GM12873 (cell line): ENCODE results near the gene FBXW4.

Experiments
- TF ChIP-seq, protein P1 (sequence below): IDR thresholded peaks from 2 replicates; pipeline ENCODE4 v1.5.1; 2012; ENCODE audit warnings: low read depth, mild to moderate bottlenecking, moderate library complexity, low read length, control low read depth; ENCODE audit not compliant: insufficient read depth; ENCODE audit errors: missing control alignments

Gene FBXW4

DNA sequence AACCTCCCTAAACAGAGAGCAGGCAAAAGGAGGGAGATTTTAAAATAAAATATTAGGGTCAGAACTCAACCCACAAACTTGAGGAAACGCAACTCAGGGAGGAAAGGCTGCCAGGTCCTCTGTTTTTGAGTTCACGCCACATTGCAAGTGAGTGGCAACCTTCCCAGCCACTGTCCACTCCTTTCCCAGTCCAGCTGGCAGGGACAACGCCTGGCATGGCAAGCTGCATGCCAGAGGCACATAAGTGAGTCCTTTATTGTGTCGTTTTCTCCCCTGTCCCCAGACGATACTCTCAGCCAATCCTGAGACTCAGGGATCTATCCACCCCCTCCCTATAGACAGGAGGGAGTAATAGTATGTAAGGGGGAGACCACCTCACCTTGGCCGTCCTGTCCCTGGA lies 22.4 kb downstream of the FBXW4 start:
- TF ChIP-seq, protein P1, sequence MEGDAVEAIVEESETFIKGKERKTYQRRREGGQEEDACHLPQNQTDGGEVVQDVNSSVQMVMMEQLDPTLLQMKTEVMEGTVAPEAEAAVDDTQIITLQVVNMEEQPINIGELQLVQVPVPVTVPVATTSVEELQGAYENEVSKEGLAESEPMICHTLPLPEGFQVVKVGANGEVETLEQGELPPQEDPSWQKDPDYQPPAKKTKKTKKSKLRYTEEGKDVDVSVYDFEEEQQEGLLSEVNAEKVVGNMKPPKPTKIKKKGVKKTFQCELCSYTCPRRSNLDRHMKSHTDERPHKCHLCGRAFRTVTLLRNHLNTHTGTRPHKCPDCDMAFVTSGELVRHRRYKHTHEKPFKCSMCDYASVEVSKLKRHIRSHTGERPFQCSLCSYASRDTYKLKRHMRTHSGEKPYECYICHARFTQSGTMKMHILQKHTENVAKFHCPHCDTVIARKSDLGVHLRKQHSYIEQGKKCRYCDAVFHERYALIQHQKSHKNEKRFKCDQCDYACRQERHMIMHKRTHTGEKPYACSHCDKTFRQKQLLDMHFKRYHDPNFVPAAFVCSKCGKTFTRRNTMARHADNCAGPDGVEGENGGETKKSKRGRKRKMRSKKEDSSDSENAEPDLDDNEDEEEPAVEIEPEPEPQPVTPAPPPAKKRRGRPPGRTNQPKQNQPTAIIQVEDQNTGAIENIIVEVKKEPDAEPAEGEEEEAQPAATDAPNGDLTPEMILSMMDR = no peak

DNA sequence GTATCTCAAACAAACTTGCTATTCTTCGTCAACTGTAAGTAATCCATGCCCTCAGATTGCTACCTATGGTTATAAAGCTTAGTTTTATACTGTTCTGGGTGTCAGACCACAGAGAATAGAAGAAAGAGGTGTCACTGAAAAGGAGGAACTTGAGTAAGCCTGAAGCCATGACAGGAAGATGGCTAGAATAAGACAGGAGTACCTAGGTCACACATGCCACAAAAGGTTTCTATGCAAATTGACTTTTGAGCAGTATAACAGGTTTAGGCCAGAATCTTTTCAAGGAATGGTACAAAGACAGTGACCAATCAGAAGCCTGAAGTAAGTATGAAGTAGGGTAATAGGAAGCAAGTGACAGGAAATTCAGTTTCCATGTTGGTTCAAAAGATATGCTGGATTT lies 23.5 kb downstream of the FBXW4 start:
- TF ChIP-seq, protein P1 = no peak

DNA sequence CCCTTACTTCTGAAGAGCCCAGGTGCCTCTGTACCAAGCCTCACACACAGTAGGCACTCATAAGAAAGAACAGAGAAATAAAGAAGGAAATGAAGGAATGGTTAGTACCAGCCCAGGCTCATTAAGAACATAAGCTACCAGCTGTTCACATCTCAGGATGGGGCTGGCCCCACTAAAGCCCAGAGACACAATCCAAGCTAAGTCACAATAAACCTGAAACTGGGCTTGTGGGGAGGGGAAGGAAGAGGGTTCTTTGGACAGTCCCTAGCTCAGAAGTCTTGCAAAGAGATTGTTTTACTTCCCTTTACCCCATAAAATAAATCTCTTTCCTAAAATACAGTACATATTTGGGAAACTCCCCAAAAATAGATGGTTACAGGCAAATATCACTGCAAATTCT lies 24.3 kb downstream of the FBXW4 start:
- TF ChIP-seq, protein P1 = no peak

DNA sequence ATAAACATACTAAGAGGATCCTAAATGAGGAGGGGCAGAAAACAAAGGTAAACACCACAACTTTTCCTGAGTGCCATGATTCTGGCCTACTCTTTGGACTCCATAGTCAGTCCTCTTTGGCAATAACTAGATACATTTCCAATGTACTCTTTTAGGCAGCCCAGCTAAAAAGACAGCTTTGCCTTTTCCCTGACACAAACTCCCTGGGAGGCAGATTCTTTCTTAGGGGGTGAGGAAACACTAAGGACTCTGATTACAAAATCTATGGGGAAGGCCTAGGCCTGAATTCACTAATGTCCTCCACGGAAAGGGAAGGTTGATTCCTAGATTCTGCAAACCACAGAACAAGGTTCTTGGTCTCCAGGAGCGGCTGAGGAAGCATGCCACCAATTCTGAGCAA lies 25.8 kb downstream of the FBXW4 start:
- TF ChIP-seq, protein P1 = no peak

DNA sequence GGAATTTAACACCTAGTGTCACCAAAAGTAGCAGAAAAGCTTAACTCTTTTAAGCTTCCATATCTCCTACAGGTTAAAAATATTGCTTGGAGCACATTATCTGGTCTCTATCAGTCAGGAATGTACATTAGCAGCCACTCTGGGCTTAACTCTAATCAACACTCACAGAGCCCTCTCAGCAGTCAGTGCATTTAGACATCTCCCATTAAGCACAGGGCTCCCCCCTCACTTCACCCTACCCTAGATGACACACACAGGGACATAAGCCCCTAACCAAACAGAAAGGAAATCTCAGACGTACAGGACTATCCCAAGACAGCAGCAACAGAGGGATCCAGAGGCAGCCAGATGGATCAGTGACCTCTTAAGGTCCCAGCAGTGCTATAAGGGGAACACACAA lies 26.4 kb downstream of the FBXW4 start:
- TF ChIP-seq, protein P1 = no peak

DNA sequence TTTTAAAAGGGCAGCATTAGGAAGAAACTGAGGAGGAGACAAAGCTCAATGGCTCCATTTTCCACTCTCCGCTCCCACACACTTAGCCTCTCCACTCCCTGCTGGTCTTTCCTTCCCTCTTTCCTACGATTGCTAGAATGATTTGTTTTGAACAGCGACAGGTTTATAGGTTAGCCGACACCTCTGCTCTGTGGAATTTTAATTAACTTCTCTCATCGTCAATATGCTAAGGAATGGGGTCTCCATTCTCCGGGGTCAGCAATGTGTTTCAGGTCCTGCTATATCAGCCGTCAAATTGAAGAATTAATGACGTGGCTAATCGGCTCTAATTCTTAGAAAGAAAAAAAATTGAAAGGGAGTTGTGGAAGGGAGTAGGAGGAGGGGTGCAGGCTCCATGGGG lies 28.9 kb downstream of the FBXW4 start:
- TF ChIP-seq, protein P1 = no peak

DNA sequence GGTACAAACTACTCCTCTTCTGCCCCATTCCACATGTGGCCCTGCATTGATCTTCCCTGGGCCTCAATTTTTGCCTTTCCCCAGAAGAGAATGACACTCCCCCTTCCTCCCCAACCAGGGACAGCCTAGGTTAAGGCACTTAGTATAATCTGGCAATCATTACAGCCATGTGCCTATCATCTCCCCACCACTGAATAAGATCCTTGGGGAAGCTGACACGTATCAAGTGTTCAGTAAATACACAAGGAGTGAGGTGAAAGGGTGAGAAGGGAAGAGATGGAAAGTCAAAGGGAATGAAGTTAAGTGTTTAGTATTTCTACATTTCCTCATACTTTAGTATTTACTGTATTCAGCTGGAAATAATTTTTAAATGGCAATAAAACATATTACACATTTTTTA lies 31.9 kb downstream of the FBXW4 start:
- TF ChIP-seq, protein P1 = no peak

DNA sequence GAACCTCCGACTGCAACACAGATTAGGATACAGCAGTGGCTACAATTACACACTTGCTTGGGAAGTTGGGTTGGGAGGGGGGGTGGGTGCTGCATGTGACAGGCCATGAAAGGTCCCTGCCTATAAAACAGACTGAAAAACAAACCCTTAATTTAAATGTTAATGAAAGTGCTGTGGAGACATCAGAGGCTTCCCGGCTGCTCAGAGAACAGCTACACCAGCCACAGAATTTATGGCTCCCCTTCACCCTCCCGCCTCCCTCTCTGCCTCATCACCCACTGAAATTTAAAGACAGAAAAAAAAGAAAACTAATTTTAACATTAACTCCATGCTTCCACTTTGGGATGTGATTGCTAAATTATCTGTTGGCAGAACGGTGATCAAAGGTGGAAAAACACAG lies 34.7 kb downstream of the FBXW4 start:
- TF ChIP-seq, protein P1 = no peak
